H1 (cell line): ENCODE data around the gene MIEN1. TPM values are rescaled to one million over a fixed set of nuclear protein-coding genes. Genes with fewer than 3 reads are reported as not detected.

Experiments
- CTCF ChIA-PET: fragments of 300-600 bp; sonication (Branson Sonifier 250); formaldehyde crosslinking; loops from one replicate; lab custom pipeline; 2021; ENCODE audit not compliant: partially characterized antibody; lab: Charles Lee
- POLR2A ChIA-PET: fragments of 300-600 bp; sonication (Branson Sonifier 250); formaldehyde crosslinking; loops from one replicate; lab custom pipeline; 2021; ENCODE audit warnings: inconsistent platforms; ENCODE audit not compliant: partially characterized antibody; lab: Charles Lee
- DNase-seq, 2 experiments: peaks; one replicate each; pipeline versions ENCODE4 v3.0.0 to v3.0.0-alpha.2; 2010 to 2022; ENCODE audit warnings: low spot score in 2 of 2, low read depth in 1 of 2, mixed read lengths in 1 of 2
- FAIRE-seq: peaks from 2 replicates; lab custom pipeline; 2011; peaks lifted over from hg19 to GRCh38; lab: Jason Lieb, UNC
- H2AFZ ChIP-seq: 2 replicates; pipeline ENCODE4 v1.8.1; 2012; ENCODE audit warnings: low read length, inconsistent platforms
- H2AK5ac ChIP-seq: 2 replicates; pipeline ENCODE4 v1.6.1; 2013; ENCODE audit warnings: low read depth, low read length
- H2BK120ac ChIP-seq: replicated peaks from 2 replicates; pipeline ENCODE3; 2013; ENCODE audit warnings: low read depth, low read length, inconsistent platforms
- H2BK12ac ChIP-seq: 2 replicates; pipeline ENCODE4 v1.6.1; 2013; ENCODE audit warnings: low read depth, low read length
- H2BK15ac ChIP-seq: 2 replicates; pipeline ENCODE4 v1.6.1; 2013; ENCODE audit warnings: low read length
- H2BK20ac ChIP-seq: 2 replicates; pipeline ENCODE4 v1.6.1; 2013; ENCODE audit warnings: low read length
- H2BK5ac ChIP-seq: 2 replicates; pipeline ENCODE4 v1.6.1; 2013; ENCODE audit warnings: low read depth, low read length
- H3K14ac ChIP-seq: 2 replicates; pipeline ENCODE4 v1.6.1; 2013; ENCODE audit warnings: inconsistent platforms; ENCODE audit not compliant: insufficient read length
- H3K18ac ChIP-seq: 2 replicates; pipeline ENCODE4 v1.6.1; 2013; ENCODE audit warnings: low read length; ENCODE audit errors: extremely low read depth
- H3K23ac ChIP-seq: 2 replicates; pipeline ENCODE4 v1.6.1; 2013; ENCODE audit warnings: inconsistent platforms; ENCODE audit not compliant: insufficient read length
- H3K23me2 ChIP-seq: 2 replicates; pipeline ENCODE4 v1.6.1; 2013; ENCODE audit warnings: low read depth, low read length
- H3K27ac ChIP-seq: 2 replicates; pipeline ENCODE4 v1.6.1; 2011; ENCODE audit warnings: low read depth, low read length, inconsistent platforms
- H3K27me3 ChIP-seq, 4 experiments: replicated peaks in 1 of 4; 1 replicate in 1 of 4; 2 replicates in 3 of 4; pipeline versions ENCODE4 v1.6.1 to v1.8.1; 2011 to 2013; ENCODE audit warnings: low read length in 3 of 4, mild to moderate bottlenecking in 3 of 4, inconsistent platforms in 2 of 4, mixed read lengths in 2 of 4, moderate library complexity in 1 of 4; ENCODE audit not compliant: control insufficient read depth in 3 of 4, insufficient read depth in 3 of 4; ENCODE audit errors: extremely low read depth in 1 of 4
- H3K36me3 ChIP-seq, 4 experiments: 2 replicates each; pipeline versions ENCODE4 v1.6.1 to v1.8.1; 2011 to 2013; ENCODE audit warnings: mild to moderate bottlenecking in 4 of 4, low read length in 3 of 4, moderate library complexity in 2 of 4, control low read depth in 1 of 4, inconsistent platforms in 1 of 4; ENCODE audit not compliant: insufficient read depth in 4 of 4, control insufficient read depth in 2 of 4
- H3K4ac ChIP-seq: replicated peaks from 2 replicates; pipeline ENCODE3; 2013; ENCODE audit warnings: low read length, low read depth, mixed read lengths, inconsistent platforms; ENCODE audit not compliant: insufficient read length
- H3K4me1 ChIP-seq, 4 experiments: replicated peaks in 1 of 4; 1 replicate in 1 of 4; 2 replicates in 3 of 4; pipeline versions ENCODE4 v1.6.1 to v1.8.1; 2011 to 2013; ENCODE audit warnings: low read length in 3 of 4, inconsistent platforms in 2 of 4, mixed read lengths in 1 of 4; ENCODE audit not compliant: insufficient read depth in 4 of 4, control insufficient read depth in 3 of 4
- H3K4me2 ChIP-seq, 2 experiments: 2 replicates each; pipeline versions ENCODE4 v1.6.1 to v1.8.1; 2011 to 2013; ENCODE audit warnings: low read depth in 2 of 2, low read length in 2 of 2, control low read depth in 1 of 2, inconsistent platforms in 1 of 2, mild to moderate bottlenecking in 1 of 2; ENCODE audit not compliant: insufficient read depth in 1 of 2
- H3K4me3 ChIP-seq, 4 experiments: fragments of 200-600, 300-600 bp in 1 of 4; sonication (generic), shearing (Covaris generic), sonication (Bioruptor Twin) in 1 of 4; 2 replicates each; pipeline versions ENCODE4 v1.5.1 to v1.8.1; 2011 to 2016; ENCODE audit warnings: low read length in 4 of 4, low read depth in 3 of 4, control low read depth in 2 of 4, inconsistent platforms in 2 of 4, mild to moderate bottlenecking in 2 of 4, mixed read lengths in 1 of 4, moderate library complexity in 1 of 4; ENCODE audit not compliant: insufficient read depth in 2 of 4; ENCODE audit errors: extremely low read depth in 1 of 4
- H3K56ac ChIP-seq: replicated peaks from 2 replicates; pipeline ENCODE3; 2013; ENCODE audit warnings: low read depth, mild to moderate bottlenecking, mixed read lengths, low read length, inconsistent platforms; ENCODE audit not compliant: insufficient read length
- H3K79me1 ChIP-seq: 2 replicates; pipeline ENCODE4 v1.6.1; 2013; ENCODE audit warnings: low read depth, low read length, control low read depth
- H3K79me2 ChIP-seq, 2 experiments: 2 replicates each; pipeline versions ENCODE4 v1.6.1 to v1.8.1; 2012 to 2013; ENCODE audit warnings: low read length in 2 of 2, mild to moderate bottlenecking in 2 of 2, inconsistent platforms in 1 of 2; ENCODE audit not compliant: insufficient read depth in 2 of 2, control insufficient read depth in 1 of 2
- H3K9ac ChIP-seq, 4 experiments: replicated peaks in 1 of 4; 1 replicate in 1 of 4; 2 replicates in 3 of 4; pipeline versions ENCODE4 v1.6.1 to v1.8.1; 2011 to 2013; ENCODE audit warnings: low read depth in 3 of 4, low read length in 3 of 4, control low read depth in 2 of 4, mild to moderate bottlenecking in 2 of 4, moderate library complexity in 2 of 4, inconsistent platforms in 1 of 4; ENCODE audit errors: extremely low read depth in 1 of 4
- H3K9me3 ChIP-seq, 2 experiments: 2 replicates each; pipeline versions ENCODE4 v1.6.1 to v1.8.1; 2012 to 2013; ENCODE audit warnings: mild to moderate bottlenecking in 2 of 2, moderate library complexity in 2 of 2, control low read depth in 1 of 2, inconsistent platforms in 1 of 2, low read depth in 1 of 2, low read length in 1 of 2, mixed read lengths in 1 of 2; ENCODE audit not compliant: insufficient read depth in 2 of 2
- H4K20me1 ChIP-seq, 2 experiments: replicated peaks in 1 of 2; 2 replicates each; pipeline versions ENCODE3 to v1.8.1; 2011 to 2013; ENCODE audit warnings: inconsistent platforms in 2 of 2, low read length in 2 of 2, mild to moderate bottlenecking in 1 of 2; ENCODE audit not compliant: insufficient read depth in 2 of 2, control insufficient read depth in 1 of 2
- H4K5ac ChIP-seq: 2 replicates; pipeline ENCODE4 v1.6.1; 2013; ENCODE audit warnings: low read length, low read depth, mixed read lengths, inconsistent platforms; ENCODE audit not compliant: insufficient read length
- H4K8ac ChIP-seq: 2 replicates; pipeline ENCODE4 v1.8.0; 2013; ENCODE audit warnings: mild to moderate bottlenecking, moderate library complexity, low read length, inconsistent platforms; ENCODE audit not compliant: insufficient read depth; ENCODE audit errors: extremely low read depth
- H4K91ac ChIP-seq: replicated peaks from 2 replicates; pipeline ENCODE3; 2013; ENCODE audit warnings: low read length, mixed read lengths, inconsistent platforms; ENCODE audit not compliant: insufficient read length
- ASH2L ChIP-seq: fragments of 200-600, 300-600 bp; sonication (generic); IDR thresholded peaks from one replicate; pipeline ENCODE4 v1.7.1; 2017; ENCODE audit warnings: low read length
- ATF3 ChIP-seq: IDR thresholded peaks from 2 replicates; pipeline ENCODE4 v1.6.1; 2011; ENCODE audit warnings: low read depth, mild to moderate bottlenecking, low read length; ENCODE audit not compliant: insufficient read depth
- BRCA1 ChIP-seq: IDR thresholded peaks from 2 replicates; pipeline ENCODE4 v1.6.1; 2012; ENCODE audit warnings: low read depth, low read length, improper control_type of control experiment
- CREB1 ChIP-seq: IDR thresholded peaks from 2 replicates; pipeline ENCODE4 v1.6.1; 2012; ENCODE audit warnings: inconsistent platforms
- CTBP2 ChIP-seq: IDR thresholded peaks from 2 replicates; pipeline ENCODE4 v1.7.0; 2011; ENCODE audit warnings: borderline replicate concordance, mild to moderate bottlenecking, moderate library complexity, mixed read lengths, low read length; ENCODE audit not compliant: insufficient read depth, insufficient read length
- EGR1 ChIP-seq: IDR thresholded peaks from 2 replicates; pipeline ENCODE4 v1.6.1; 2011; ENCODE audit warnings: low read depth, low read length, borderline replicate concordance
- MAX ChIP-seq: IDR thresholded peaks from 2 replicates; pipeline ENCODE4 v1.6.1; 2012; ENCODE audit warnings: inconsistent platforms
- POLR2AphosphoS5 ChIP-seq: IDR thresholded peaks from 2 replicates; pipeline ENCODE4 v1.6.1; 2011; ENCODE audit warnings: low read depth, low read length
- RAD21 ChIP-seq, 2 experiments: IDR thresholded peaks in 1 of 2; conservative IDR thresholded peaks in 1 of 2; 2 replicates each; pipeline ENCODE4 v1.6.1; 2011; ENCODE audit warnings: low read depth in 2 of 2, low read length in 2 of 2, improper control_type of control experiment in 1 of 2, inconsistent platforms in 1 of 2, mild to moderate bottlenecking in 1 of 2, moderate library complexity in 1 of 2
- SAP30 ChIP-seq: fragments of 300-600 bp; sonication (generic); IDR thresholded peaks from 2 replicates; pipeline ENCODE4 v1.7.1; 2012; ENCODE audit warnings: low read length, moderate library complexity, mild to moderate bottlenecking, inconsistent platforms; ENCODE audit not compliant: insufficient read depth, insufficient replicate concordance
- SP2 ChIP-seq: IDR thresholded peaks from 2 replicates; pipeline ENCODE4 v1.6.1; 2012; ENCODE audit warnings: mild to moderate bottlenecking, low read length, inconsistent platforms
- TAF1 ChIP-seq: IDR thresholded peaks from 2 replicates; pipeline ENCODE4 v1.6.1; 2011; ENCODE audit warnings: mild to moderate bottlenecking, low read depth, low read length
- WGBS, 2 experiments: shearing (Covaris generic) in 1 of 2; methylation state at CpG; one replicate each; pipeline versions ENCODE4 v1.1.6 to v1.1.7; 2013 to 2015; ENCODE audit warnings: low lambda C conversion rate in 2 of 2, mixed read lengths in 2 of 2, inconsistent platforms in 1 of 2, low coverage in 1 of 2, missing lambda C conversion rate in 1 of 2; ENCODE audit not compliant: insufficient replicate concordance in 2 of 2, insufficient coverage in 1 of 2, insufficient read length in 1 of 2; ENCODE audit errors: extremely low coverage in 1 of 2, missing lambda C conversion rate in 1 of 2; 5-methylcytosine and 5-hydroxymethylcytosine counted together
- polyA plus RNA-seq, 7 experiments: library from polyadenylated mRNA; depleted of rRNA in 3 of 7; stranded (reverse) in 5 of 7; unstranded in 2 of 7; fragments of >200 nt in 5 of 7; fragments of 200-250 nt in 2 of 7; gene quantifications; 1 replicate in 5 of 7; 2 replicates in 1 of 7; 4 replicates in 1 of 7; pipeline versions ENCODE4 v1.2.1 to v1.2.3, GENCODE V29; 2011 to 2013; ENCODE audit warnings: missing spikeins in 2 of 7, mixed read lengths in 2 of 7
- total RNA-seq: library from RNA; stranded (reverse); fragmentation: NEBNext Ultra II Directional; extraction: Animal tissue kit (Norgen Biotek cat#: 25700); gene quantifications from 2 replicates; pipeline ENCODE4 v1.2.1, GENCODE V29; 2021

The MIEN1 gene
- total and polyA plus RNA-seq, 2 of the 8 experiments (the other 6 are each of a cell fraction or from before 2014, with no cell fraction given), result 29.6 to 54.9 TPM

GRCh38 chr17:39683295-39683939 is 46.9 kb downstream of the MIEN1 start:
- Histone ChIP-seq H3K18ac (no peak overlapping the region), H2BK20ac (no peak overlapping the region), H3K4ac (no peak overlapping the region), H2BK15ac (no peak overlapping the region), H3K14ac (no peak overlapping the region), H3K79me2 (peaks cover 0 to 4% of the 10 kb centered on the region in 2 experiments; a peak in 1 of 4 replicates), H2BK12ac (no peak overlapping the region), H3K27ac (no peak overlapping the region), H4K20me1 (no peaks in the 10 kb centered on the region), H3K9me3 (no peaks in the 10 kb centered on the region), H4K91ac (peak overlapping the region; percentile 6), H4K8ac (no peak overlapping the region), H3K4me1 (peaks cover 3 to 12% (median 3%) of the 10 kb centered on the region in 4 experiments), H3K27me3 (no peaks in the 10 kb centered on the region), H2BK5ac (no peak overlapping the region), H3K9ac (no peak overlapping the region), H3K36me3 (peaks cover 0 to 5% (median 0%) of the 10 kb centered on the region in 4 experiments; a peak in 4 of 8 replicates), H2AFZ (no peak overlapping the region), H3K23me2 (peaks cover 6% of the 10 kb centered on the region), H2AK5ac (0 out of 2 replicates have a peak overlapping the region, but pooled peaks have one; percentile 28), H2BK120ac (no peak overlapping the region), H3K79me1 (0 out of 2 replicates have a peak, but pooled peaks cover 2% of the 10 kb centered on the region), H3K4me3 (no peak overlapping the region), H4K5ac (no peak overlapping the region), H3K4me2 (no peak overlapping the region), H3K56ac (no peak overlapping the region), H3K23ac (no peak overlapping the region)
- ChIA-PET CTCF (interaction anchor here (0.6 to 52.4 kb wide), 13 partner anchors 13 to 232 kb away, joined by 3 to 1885 read pairs (median 4); partner anchors contain the start of genes ERBB2, MED1, PNMT and PPP1R1B), POLR2A (interaction anchor here (0.9 to 38.1 kb wide), 4 partner anchors 7 to 44 kb away, joined by 3 to 708 read pairs (median 356); partner anchors contain the start of genes ERBB2, PGAP3, PNMT and TCAP)
- WGBS, 2 experiments, result 89% methylated on average over 9 of the region's 9 CpGs; no CpG with 5 or more reads in 1 of the 2 experiments
- DNase-seq, result no peak
- FAIRE-seq, result no peak
- no peak for TF ChIP-seq CTBP2
- no peak for TF ChIP-seq SP2
- no peak for TF ChIP-seq ATF3
- TF ChIP-seq EGR1, result no peak
- no peak for TF ChIP-seq ASH2L
- TF ChIP-seq BRCA1, result no peak
- no peak for TF ChIP-seq CREB1
- no peak for TF ChIP-seq SAP30
- no peak for TF ChIP-seq TAF1
- TF ChIP-seq MAX, result no peak
- no peak for TF ChIP-seq POLR2AphosphoS5
- no peak for TF ChIP-seq RAD21 (IDR thresholded peaks at IDR 0.05 in 1 of 2, conservative IDR thresholded peaks at IDR 0.05 in 1 of 2; ENCODE audit: low read depth in 2 of 2, low read length in 2 of 2)
